Right cardiac atrium (tissue), 5 donors: ENCODE results near the gene NEGR1. TPM values are rescaled to one million over a fixed set of nuclear protein-coding genes. Genes with fewer than 3 reads are reported as not detected.
A peak's percentile ranks its signal among the peaks of the same experiment; 100 is the strongest.

ENCODE experiments used
- ATAC-seq, 2 donors: fragments of 200-7000 bp; cut with Tn5 transposase; one replicate each; pipeline versions ENCODE4 v1.8.0 to v1.9.1; 2020; ENCODE audit warnings: moderate library complexity in 2 of 2, mild to moderate bottlenecking in 1 of 2
- DNase-seq, 3 donors: peaks; one replicate each; pipeline ENCODE4 v3.0.0-alpha.2; 2020
- H3K27ac ChIP-seq: one replicate; pipeline ENCODE4 v1.5.1; 2013; ENCODE audit warnings: mild to moderate bottlenecking, low read length, control low read depth, moderate library complexity
- H3K27me3 ChIP-seq: one replicate; pipeline ENCODE4 v1.6.1; 2013; ENCODE audit not compliant: control insufficient read depth, insufficient read depth
- H3K4me1 ChIP-seq: one replicate; pipeline ENCODE4 v1.6.1; 2013; ENCODE audit warnings: low read length; ENCODE audit not compliant: control insufficient read depth, insufficient read depth
- H3K4me3 ChIP-seq: one replicate; pipeline ENCODE4 v1.5.1; 2013; ENCODE audit warnings: low read length, control low read depth
- H3K9me3 ChIP-seq: one replicate; pipeline ENCODE4 v1.6.1; 2013; ENCODE audit warnings: low read length; ENCODE audit not compliant: control insufficient read depth
- WGBS: extraction: QIAGEN DNeasy Blood & Tissue Kit; methylation state at CpG from one replicate; pipeline ENCODE4 v1.1.7; 2013; 5-methylcytosine and 5-hydroxymethylcytosine counted together
- intact Hi-C, 4 donors: fragments of 100-400 bp; cut with DNase I; formaldehyde crosslinking; loops; one replicate each; pipeline versions ENCODE4 v1.11.0 to v1.14.0; 2022 to 2023
- polyA plus RNA-seq: library from polyadenylated mRNA; stranded (reverse); fragments of 200-250 nt; gene quantifications from one replicate; pipeline ENCODE4 v1.2.3, GENCODE V29; 2013
- total RNA-seq, 4 donors: library from RNA; stranded (reverse); fragmentation: NEBNext Ultra II Directional; extraction: Animal tissue kit (Norgen Biotek cat#: 25700); gene quantifications; one replicate each; pipeline ENCODE4 v1.2.1, GENCODE V29; 2021
- donor health status: healthy with polysubstance abuse.
- donor health status: DM: no; HTN: yes; CAD: no.
- donor health status: DM: no; HTN: no; CAD: no.
- donor health status: DM: no; HTN: yes; CAD: no; lungs with severe emphysema.
- donor health status: DM: yes; HTN: yes; CAD: no.

NEGR1 gene
- total and polyA plus RNA-seq, 5 donors = 9.1 to 26.1 (median 24.2) TPM

- intact Hi-C loops = no loop called here
- Histone ChIP-seq H3K27me3 (no peaks in the 10 kb centered on the region), H3K4me3 (no peak overlapping the region), H3K9me3 (no peaks in the 10 kb centered on the region), H3K27ac (no peak overlapping the region), H3K4me1 (no peaks in the 10 kb centered on the region)
- ATAC-seq = peak in 1 of 2 donors; percentile 57
- DNase-seq = peak in 1 of 3 donors; percentile 41
- WGBS = 44% methylated on average over 3 of the region's 3 CpGs
These were observed 217.9 kb downstream of the NEGR1 start for GRCh38 chr1:72064196-72065075.

- intact Hi-C loops = no loop called here
- H3K9me3 ChIP-seq = no peaks in the 10 kb centered on the region
- WGBS = 83% methylated on average over 7 of the region's 7 CpGs
- ATAC-seq = no peak
- H3K27ac ChIP-seq = no peak overlapping the region
- no peaks in the 10 kb centered on the region for H3K27me3 ChIP-seq
- no peaks in the 10 kb centered on the region for H3K4me1 ChIP-seq
- H3K4me3 ChIP-seq = no peak overlapping the region
- DNase-seq = no peak
These were observed 218.8 kb downstream of the NEGR1 start for GRCh38 chr1:72063364-72064044.

GRCh38 chr1:72062584-72062983 lies 219.8 kb downstream of the NEGR1 start:
- peak in 1 of 2 donors; percentile 64 for ATAC-seq
- no peaks in the 10 kb centered on the region for H3K4me1 ChIP-seq
- H3K27ac ChIP-seq = no peak overlapping the region
- intact Hi-C loops = no loop called here
- no peaks in the 10 kb centered on the region for H3K9me3 ChIP-seq
- no peak overlapping the region for H3K4me3 ChIP-seq
- H3K27me3 ChIP-seq = no peaks in the 10 kb centered on the region
- DNase-seq = no peak

GRCh38 chr1:72060466-72061245 lies 221.7 kb downstream of the NEGR1 start:
- Histone ChIP-seq H3K4me3 (no peak overlapping the region), H3K9me3 (no peaks in the 10 kb centered on the region), H3K4me1 (no peaks in the 10 kb centered on the region), H3K27ac (no peak overlapping the region), H3K27me3 (no peaks in the 10 kb centered on the region)
- ATAC-seq = no peak
- no peak for DNase-seq
- intact Hi-C loops = no loop called here
- 70% methylated on average over 3 of the region's 3 CpGs for WGBS

- no peaks in the 10 kb centered on the region for H3K27me3 ChIP-seq
- H3K9me3 ChIP-seq = no peaks in the 10 kb centered on the region
- peaks cover under 1% of the 10 kb centered on the region for H3K4me1 ChIP-seq
- intact Hi-C loops = loop anchor here in 1 of 4 donors (10.0 kb wide), 1 partner anchor 1182 kb away; no protein-coding TSS in a partner anchor
- 83% methylated on average over 2 of the region's 2 CpGs for WGBS
- DNase-seq (no peak), ATAC-seq (no peak)
- no peak overlapping the region for H3K4me3 ChIP-seq
- no peak overlapping the region for H3K27ac ChIP-seq
These were observed 225.8 kb downstream of the NEGR1 start for GRCh38 chr1:72056516-72056915.

- 29% methylated on average over 2 of the region's 2 CpGs for WGBS
- ATAC-seq = no peak
These were observed 230.8 kb downstream of the NEGR1 start for GRCh38 chr1:72051538-72051937.

GRCh38 chr1:72050551-72050950 lies 231.8 kb downstream of the NEGR1 start:
- peaks cover 1% of the 10 kb centered on the region for H3K4me1 ChIP-seq
- no peaks in the 10 kb centered on the region for H3K9me3 ChIP-seq
- no peaks in the 10 kb centered on the region for H3K27me3 ChIP-seq
- ATAC-seq (no peak), DNase-seq (no peak)
- no peak overlapping the region for H3K4me3 ChIP-seq
- H3K27ac ChIP-seq = no peak overlapping the region
- intact Hi-C loops = loop anchor here in 1 of 4 donors (10.0 kb wide), 1 partner anchor 1176 kb away; no protein-coding TSS in a partner anchor

More at GRCh38 chr1:72051538-72051937, 230.8 kb downstream of the NEGR1 start:
- no peak overlapping the region for H3K27ac ChIP-seq
- no peaks in the 10 kb centered on the region for H3K27me3 ChIP-seq
- no peak for DNase-seq
- intact Hi-C loops = loop anchor here in 1 of 4 donors (10.0 kb wide), 1 partner anchor 1177 kb away; no protein-coding TSS in a partner anchor
- H3K4me3 ChIP-seq = no peak overlapping the region
- H3K4me1 ChIP-seq = peaks cover 1% of the 10 kb centered on the region
- H3K9me3 ChIP-seq = no peaks in the 10 kb centered on the region

- DNase-seq (no peak), ATAC-seq (no peak)
- Histone ChIP-seq H3K9me3 (no peaks in the 10 kb centered on the region), H3K4me1 (no peaks in the 10 kb centered on the region), H3K27me3 (no peaks in the 10 kb centered on the region), H3K4me3 (no peak overlapping the region), H3K27ac (no peak overlapping the region)
- WGBS = 52% methylated on average over 3 of the region's 3 CpGs
- intact Hi-C loops = loop anchor here in 2 of 4 donors (5.0 to 10.0 kb wide), 2 partner anchors 451 to 453 kb away; no protein-coding TSS in a partner anchor
These were observed 244.5 kb downstream of the NEGR1 start for GRCh38 chr1:72037745-72038343.

GRCh38 chr1:72034827-72035226 lies 247.5 kb downstream of the NEGR1 start:
- Histone ChIP-seq H3K27me3 (no peaks in the 10 kb centered on the region), H3K27ac (no peak overlapping the region), H3K4me3 (no peak overlapping the region), H3K9me3 (no peaks in the 10 kb centered on the region), H3K4me1 (no peaks in the 10 kb centered on the region)
- WGBS = 88% methylated on average over 9 of the region's 9 CpGs
- intact Hi-C loops = loop anchor here in 2 of 4 donors (5.0 to 10.0 kb wide), 2 partner anchors 448 to 450 kb away; no protein-coding TSS in a partner anchor
- DNase-seq = no peak
- ATAC-seq = no peak
